Spleen (tissue), 7 donors: ENCODE results near the gene RABGAP1.

ENCODE experiments used
- POLR2A ChIP-seq, 3 donors: fragments of 450-650 bp; IDR thresholded peaks; one replicate each; pipeline ENCODE4 v1.5.1; 2017; ENCODE audit warnings: antibody characterized with exemption in 3 of 3, mild to moderate bottlenecking in 1 of 3
- TF ChIP-seq, protein P1 (sequence below), 11 experiments: fragments of 200-600 bp in 7 of 11; fragments of 450-650 bp in 4 of 11; sonication (generic) in 4 of 11; IDR thresholded peaks in 8 of 11; conservative IDR thresholded peaks in 3 of 11; 1 replicate in 7 of 11; 2 replicates in 4 of 11; pipeline versions ENCODE4 v1.4.0 to v1.8.0; 2016 to 2021; ENCODE audit warnings: antibody characterized with exemption in 11 of 11, inconsistent platforms in 4 of 11, mild to moderate bottlenecking in 1 of 11
- donor health status: DM: no; HTN: no; CAD: no; lungs with moderate emphysema.
- donor health status: DM: no; HTN: no; CAD: no.
- donor health status: DM: no; HTN: no; CAD: no.

DNA sequence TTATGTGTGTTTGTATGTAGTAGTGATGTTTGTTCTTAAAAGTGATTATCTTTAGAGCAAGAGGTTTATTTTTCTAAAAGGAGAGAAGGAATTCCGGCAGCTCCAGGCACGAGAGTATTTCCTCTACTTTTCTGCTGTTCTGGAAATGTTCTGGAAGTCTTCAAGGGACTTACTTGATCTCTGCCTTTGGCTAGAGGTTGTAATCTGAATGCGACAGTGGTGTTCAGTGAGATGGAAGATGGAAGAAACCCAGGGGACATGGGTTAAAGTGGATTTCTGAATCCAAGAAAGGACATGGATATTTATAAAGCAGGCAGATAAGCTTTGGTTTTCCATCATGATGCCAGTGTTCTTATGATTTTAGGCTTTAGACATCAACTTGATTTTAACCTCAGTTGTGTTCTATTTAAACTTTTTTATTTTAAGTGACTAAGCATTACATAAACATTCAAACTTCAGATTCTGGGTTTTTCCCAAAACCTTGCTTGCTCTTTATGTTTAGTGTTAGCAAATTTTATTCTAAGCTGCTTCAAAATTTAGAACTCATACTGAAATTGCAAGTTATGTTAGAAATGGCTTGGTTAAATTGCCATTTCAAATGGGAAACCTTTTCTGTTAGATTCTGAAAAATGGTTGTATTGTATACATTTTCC lies 96.2 kb downstream of the RABGAP1 start:
- no peak for TF ChIP-seq POLR2A (IDR thresholded peaks at IDR 0.05)
- TF ChIP-seq, protein P1, sequence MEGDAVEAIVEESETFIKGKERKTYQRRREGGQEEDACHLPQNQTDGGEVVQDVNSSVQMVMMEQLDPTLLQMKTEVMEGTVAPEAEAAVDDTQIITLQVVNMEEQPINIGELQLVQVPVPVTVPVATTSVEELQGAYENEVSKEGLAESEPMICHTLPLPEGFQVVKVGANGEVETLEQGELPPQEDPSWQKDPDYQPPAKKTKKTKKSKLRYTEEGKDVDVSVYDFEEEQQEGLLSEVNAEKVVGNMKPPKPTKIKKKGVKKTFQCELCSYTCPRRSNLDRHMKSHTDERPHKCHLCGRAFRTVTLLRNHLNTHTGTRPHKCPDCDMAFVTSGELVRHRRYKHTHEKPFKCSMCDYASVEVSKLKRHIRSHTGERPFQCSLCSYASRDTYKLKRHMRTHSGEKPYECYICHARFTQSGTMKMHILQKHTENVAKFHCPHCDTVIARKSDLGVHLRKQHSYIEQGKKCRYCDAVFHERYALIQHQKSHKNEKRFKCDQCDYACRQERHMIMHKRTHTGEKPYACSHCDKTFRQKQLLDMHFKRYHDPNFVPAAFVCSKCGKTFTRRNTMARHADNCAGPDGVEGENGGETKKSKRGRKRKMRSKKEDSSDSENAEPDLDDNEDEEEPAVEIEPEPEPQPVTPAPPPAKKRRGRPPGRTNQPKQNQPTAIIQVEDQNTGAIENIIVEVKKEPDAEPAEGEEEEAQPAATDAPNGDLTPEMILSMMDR (IDR thresholded peaks at IDR 0.05 in 8 of 11, conservative IDR thresholded peaks at IDR 0.05 in 3 of 11): no peak
